Heart left ventricle (tissue), 13 donors: ENCODE measurements around the gene IQGAP2.

Experiments
- CTCF ChIP-seq, 12 donors: fragments of 200-600 bp; sonication (generic) in 4 of 12; IDR thresholded peaks; one replicate each; pipeline versions ENCODE4 v1.5.0 to v1.8.0; 2018 to 2022; ENCODE audit warnings: antibody characterized with exemption in 12 of 12, mild to moderate bottlenecking in 5 of 12
- POLR2A ChIP-seq, 2 donors: fragments of 450-650 bp; IDR thresholded peaks; one replicate each; pipeline ENCODE4 v1.6.1; 2017; ENCODE audit warnings: antibody characterized with exemption in 2 of 2, mild to moderate bottlenecking in 2 of 2, moderate library complexity in 2 of 2
- donor health status: ischemic (EF 13 %, LVEDD 7.1; RV severe dilation, severe dysfunction).
- donor health status: DM: no; HTN: yes; CAD: no.
- donor health status: DM: no; HTN: no; CAD: no.
- donor health status: ischemic (EF 25% LVEDD 6.9; RV normal size, moderate dysfunction).
- donor health status: ischemic (EF 25% LVEDD 5.7; RV mildly dilated, moderate dysfunction).
- donor health status: ischemic (EF 35%, LVEDD 5.7; RV mildly dilated, moderate dysfunction).
- donor health status: nonischemic (EF 11% LVEDD 7.7; RV severe dilation, severe dysfunction).
- donor health status: DM: yes; HTN: yes; CAD: no.
- donor health status: PGD.
- donor health status: ischemic (EF 29% LVEDD 5.4; RV normal size, mild dysfunction).
- donor health status: nonischemic (EF 23%, LVEDD 6.1; RV moderate dilation, normal function).

GRCh38 chr5:76714751-76715485, 311.8 kb downstream of the IQGAP2 start:
- TF ChIP-seq CTCF (IDR thresholded peaks at IDR 0.05) (no peak), POLR2A (IDR thresholded peaks at IDR 0.05) (no peak)
